Heart right ventricle (tissue), 16 donors: ENCODE results near the gene TSGA10. TPM values are rescaled to one million over a fixed set of nuclear protein-coding genes. Genes with fewer than 3 reads are reported as not detected.
"Not testable (repeated sequence)": the region's sequence is repeated elsewhere in the genome, so short reads cannot be mapped to it uniquely, and the experiment has no call there.

ENCODE experiments used
- ATAC-seq, 8 donors: fragments of 200-7000 bp; cut with Tn5 transposase; one replicate each; pipeline ENCODE4 v1.9.1; 2020; ENCODE audit warnings: mild to moderate bottlenecking in 8 of 8, moderate library complexity in 8 of 8, moderate number of reproducible peaks in 1 of 8
- DNase-seq, 2 donors: peaks; one replicate each; pipeline ENCODE4 v3.0.0-alpha.2; 2020
- H3K27ac ChIP-seq, 10 donors: fragments of 200-600 bp; sonication (generic) in 2 of 10; one replicate each; pipeline versions ENCODE4 v1.5.0 to v1.8.0; 2020 to 2022; ENCODE audit warnings: mild to moderate bottlenecking in 3 of 10
- H3K27me3 ChIP-seq, 7 donors: fragments of 200-600 bp; one replicate each; pipeline ENCODE4 v1.8.0; 2021 to 2022; ENCODE audit warnings: mild to moderate bottlenecking in 2 of 7
- H3K36me3 ChIP-seq, 9 donors: fragments of 200-600 bp; sonication (generic) in 1 of 9; one replicate each; pipeline versions ENCODE4 v1.5.0 to v1.8.0; 2020 to 2022; ENCODE audit warnings: mild to moderate bottlenecking in 2 of 9
- H3K4me1 ChIP-seq, 9 donors: fragments of 200-600 bp; sonication (generic) in 1 of 9; one replicate each; pipeline versions ENCODE4 v1.5.0 to v1.8.0; 2020 to 2022; ENCODE audit warnings: mild to moderate bottlenecking in 4 of 9
- H3K4me3 ChIP-seq, 10 donors: fragments of 200-600 bp; sonication (generic) in 2 of 10; one replicate each; pipeline versions ENCODE4 v1.5.0 to v1.8.0; 2020 to 2022; ENCODE audit warnings: mild to moderate bottlenecking in 7 of 10, moderate library complexity in 2 of 10
- H3K9me3 ChIP-seq, 11 donors: fragments of 200-600 bp in 10 of 11; sonication (generic) in 2 of 11; one replicate each; pipeline versions ENCODE4 v1.5.0 to v1.8.0; 2013 to 2022; ENCODE audit warnings: mild to moderate bottlenecking in 2 of 11, control low read depth in 1 of 11, moderate library complexity in 1 of 11
- WGBS, 2 donors: extraction: QIAGEN DNeasy Blood & Tissue Kit; methylation state at CpG; one replicate each; pipeline ENCODE4 v1.1.7; 2013; ENCODE audit warnings: inconsistent platforms in 1 of 2; 5-methylcytosine and 5-hydroxymethylcytosine counted together
- intact Hi-C, 10 donors: fragments of 100-400 bp; cut with DNase I; formaldehyde crosslinking; loops; one replicate each; pipeline versions ENCODE4 v1.11.1 to v1.14.2; 2022
- polyA plus RNA-seq, 2 donors: library from polyadenylated mRNA; stranded (reverse); fragments of 200-250 nt; gene quantifications; one replicate each; pipeline ENCODE4 v1.2.3, GENCODE V29; 2013
- total RNA-seq, 10 donors: library from RNA; stranded (reverse); fragmentation: NEBNext Ultra II Directional in 3 of 10; extraction: Animal tissue kit (Norgen Biotek cat#: 25700) in 3 of 10; gene quantifications; one replicate each; pipeline versions ENCODE4 v1.2.1 to v1.2.4, GENCODE V29; 2021 to 2023
- TF ChIP-seq, protein P1 (sequence below), 9 donors: fragments of 200-600 bp; sonication (generic) in 2 of 9; IDR thresholded peaks; one replicate each; pipeline versions ENCODE4 v1.5.0 to v1.8.0; 2021 to 2022; ENCODE audit warnings: antibody characterized with exemption in 9 of 9, mild to moderate bottlenecking in 5 of 9, moderate library complexity in 1 of 9
- donor health status: Arrhythmogenic right ventricular cardiomyopathy.
- donor health status: ischemic (EF 13 %, LVEDD 7.1; RV severe dilation, severe dysfunction).
- donor health status: healthy with polysubstance abuse.
- donor health status: DM: no; HTN: yes; CAD: no.
- donor health status: DM: no; HTN: no; CAD: no.
- donor health status: ischemic (EF 25% LVEDD 6.9; RV normal size, moderate dysfunction).
- donor health status: ischemic (EF 25% LVEDD 5.7; RV mildly dilated, moderate dysfunction).
- donor health status: healthy.
- donor health status: DM: yes; HTN: yes; CAD: no.
- donor health status: Ischemic cardiomyopathy.
- donor health status: ischemic (EF 35%, LVEDD 5.7; RV mildly dilated, moderate dysfunction).
- donor health status: nonischemic (EF 11% LVEDD 7.7; RV severe dilation, severe dysfunction).
- donor health status: DM: yes; HTN: yes; CAD: no.
- donor health status: PGD.
- donor health status: ischemic (EF 29% LVEDD 5.4; RV normal size, mild dysfunction).
- donor health status: nonischemic (EF 23%, LVEDD 6.1; RV moderate dilation, normal function).

TSGA10 gene
- total and polyA plus RNA-seq, 12 donors: 0.52 to 4.1 (median 2.6) TPM

DNA sequence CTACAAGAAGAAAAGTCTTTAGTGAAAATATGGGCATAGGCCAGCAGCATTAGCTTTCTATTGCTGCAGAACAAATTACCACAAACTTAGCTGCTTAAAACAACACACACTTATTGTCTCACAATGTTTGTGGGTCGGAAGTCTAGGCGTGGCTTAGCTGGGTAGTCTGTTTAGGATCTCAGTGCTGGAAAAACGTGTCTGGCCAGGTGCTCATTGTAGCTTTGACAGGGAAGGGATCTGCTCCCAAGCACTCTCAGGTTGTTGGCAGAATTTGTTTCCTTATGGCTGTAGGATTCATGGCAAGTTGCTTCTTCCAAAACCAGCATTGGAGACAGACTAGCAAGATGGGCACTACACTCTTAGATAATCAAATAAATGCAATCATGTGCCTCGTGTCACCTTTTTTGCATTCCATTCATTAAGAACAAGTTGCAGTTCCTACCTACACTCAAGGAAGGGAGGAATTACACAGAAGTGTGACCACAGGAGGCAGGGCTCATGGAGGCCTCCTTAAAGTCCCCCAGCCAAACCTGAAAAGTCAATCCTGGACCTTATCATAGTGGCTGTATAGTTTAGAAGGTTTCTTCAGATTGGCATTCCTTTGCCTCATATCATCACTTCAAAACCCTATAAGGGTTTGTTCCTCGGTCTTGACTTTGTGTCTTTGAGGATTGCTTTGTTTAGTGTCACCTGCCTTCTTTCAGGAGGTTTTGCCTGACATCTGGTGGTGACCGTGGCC, 43.5 kb upstream of the TSGA10 start:
- intact Hi-C loops: no loop called here
- Histone ChIP-seq H3K27me3 (no peaks in the 10 kb centered on the region), H3K36me3 (peaks cover 0 to 64% (median 27%) of the 10 kb centered on the region in 9 donors), H3K4me3 (no peak overlapping the region), H3K27ac (no peak overlapping the region), H3K9me3 (no peaks in the 10 kb centered on the region), H3K4me1 (no peaks in the 10 kb centered on the region)
- ATAC-seq (no peak), DNase-seq (no peak)
- TF ChIP-seq, protein P1, sequence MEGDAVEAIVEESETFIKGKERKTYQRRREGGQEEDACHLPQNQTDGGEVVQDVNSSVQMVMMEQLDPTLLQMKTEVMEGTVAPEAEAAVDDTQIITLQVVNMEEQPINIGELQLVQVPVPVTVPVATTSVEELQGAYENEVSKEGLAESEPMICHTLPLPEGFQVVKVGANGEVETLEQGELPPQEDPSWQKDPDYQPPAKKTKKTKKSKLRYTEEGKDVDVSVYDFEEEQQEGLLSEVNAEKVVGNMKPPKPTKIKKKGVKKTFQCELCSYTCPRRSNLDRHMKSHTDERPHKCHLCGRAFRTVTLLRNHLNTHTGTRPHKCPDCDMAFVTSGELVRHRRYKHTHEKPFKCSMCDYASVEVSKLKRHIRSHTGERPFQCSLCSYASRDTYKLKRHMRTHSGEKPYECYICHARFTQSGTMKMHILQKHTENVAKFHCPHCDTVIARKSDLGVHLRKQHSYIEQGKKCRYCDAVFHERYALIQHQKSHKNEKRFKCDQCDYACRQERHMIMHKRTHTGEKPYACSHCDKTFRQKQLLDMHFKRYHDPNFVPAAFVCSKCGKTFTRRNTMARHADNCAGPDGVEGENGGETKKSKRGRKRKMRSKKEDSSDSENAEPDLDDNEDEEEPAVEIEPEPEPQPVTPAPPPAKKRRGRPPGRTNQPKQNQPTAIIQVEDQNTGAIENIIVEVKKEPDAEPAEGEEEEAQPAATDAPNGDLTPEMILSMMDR (IDR thresholded peaks at IDR 0.05): no peak
- 80 to 84% methylated on average over 6 of the region's 6 CpGs for WGBS, 2 donors

DNA sequence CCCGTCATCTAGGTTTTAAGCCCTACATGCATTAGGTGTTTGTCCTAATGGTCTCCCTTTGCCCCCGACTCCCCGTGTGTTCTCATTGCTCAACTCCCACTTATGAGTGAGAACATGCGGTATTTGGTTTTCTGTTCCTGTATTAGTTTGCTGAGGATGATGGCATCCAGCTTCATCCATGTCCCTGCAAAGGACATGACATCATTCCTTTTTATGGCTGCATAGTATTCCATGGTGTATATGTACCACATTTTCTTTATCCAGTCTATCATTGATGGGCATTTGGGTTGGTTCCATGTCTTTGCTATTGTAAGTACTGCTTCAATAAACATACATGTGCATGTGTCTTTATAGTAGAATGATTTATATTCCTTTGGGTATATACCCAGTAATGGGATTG, 37.6 kb upstream of the TSGA10 start:
- intact Hi-C loops, H3K9me3 ChIP-seq, DNase-seq, ATAC-seq, H3K27me3 ChIP-seq, H3K4me1 ChIP-seq, H3K27ac ChIP-seq, H3K4me3 ChIP-seq: not testable (repeated sequence)
- 97 to 98% methylated on average over 4 of the region's 4 CpGs for WGBS, 2 donors
- peaks cover 0 to 99% (median 53%) of the 10 kb centered on the region in 9 donors for H3K36me3 ChIP-seq

DNA sequence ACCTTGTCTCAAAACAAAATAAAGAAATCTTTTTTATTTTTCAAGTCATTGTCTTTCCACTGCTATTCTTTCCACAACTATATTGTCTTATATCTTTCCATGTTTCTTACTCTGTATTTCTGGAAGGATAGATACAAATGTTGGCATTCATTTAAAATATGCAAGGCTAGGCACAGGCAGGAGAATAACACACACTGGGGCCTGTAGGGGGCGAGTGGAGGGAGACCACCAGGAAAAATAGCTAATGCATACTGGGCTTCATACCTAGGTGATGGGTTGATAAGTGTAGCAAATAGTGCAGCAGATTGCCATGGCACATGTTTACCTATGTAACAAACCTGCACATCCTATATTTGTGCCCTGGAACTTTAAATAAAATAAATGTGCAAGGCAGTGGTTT, 35.8 kb upstream of the TSGA10 start:
- peaks cover 0 to 95% (median 43%) of the 10 kb centered on the region in 9 donors for H3K36me3 ChIP-seq
- ATAC-seq (no peak), DNase-seq (no peak)
- TF ChIP-seq, protein P1 (IDR thresholded peaks at IDR 0.05): no peak
- H3K4me3 ChIP-seq: no peak overlapping the region
- H3K9me3 ChIP-seq: peaks cover 0 to 3% (median 0%) of the 10 kb centered on the region in 11 donors
- H3K27me3 ChIP-seq: no peaks in the 10 kb centered on the region
- intact Hi-C loops: no loop called here
- WGBS, 2 donors: 83 to 96% methylated on average over 1 of the region's 1 CpG
- peaks cover 0 to 2% (median 0%) of the 10 kb centered on the region in 9 donors for H3K4me1 ChIP-seq
- no peak overlapping the region for H3K27ac ChIP-seq

DNA sequence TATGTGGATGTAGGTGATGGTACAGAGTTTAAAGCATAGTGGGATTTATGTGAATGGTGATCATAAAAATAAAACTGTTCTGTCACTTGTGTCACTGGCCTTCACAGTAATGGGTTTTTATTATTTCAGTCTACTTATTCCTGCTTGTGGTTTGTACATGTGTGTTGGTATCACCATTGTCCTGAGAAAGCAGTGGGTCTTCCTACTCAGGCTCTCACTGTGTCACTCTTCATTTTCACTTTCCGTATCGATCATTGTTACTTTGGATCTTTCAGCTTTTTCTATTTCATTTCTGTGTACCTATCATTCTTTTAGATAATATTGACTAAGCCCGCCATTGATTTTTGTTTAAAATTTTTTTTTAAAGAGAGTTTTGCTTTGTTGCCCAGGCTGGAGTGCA, 33.6 kb upstream of the TSGA10 start:
- TF ChIP-seq, protein P1 (IDR thresholded peaks at IDR 0.05): no peak
- peaks cover 0 to 3% (median 0%) of the 10 kb centered on the region in 11 donors for H3K9me3 ChIP-seq
- H3K4me1 ChIP-seq: peaks cover 0 to 8% (median under 1%) of the 10 kb centered on the region in 9 donors
- intact Hi-C loops: loop anchor here in 3 of 10 donors (5.0 to 10.0 kb wide), 2 partner anchors 146 to 1116 kb away; partner anchors contain the start of genes EIF5B (in 2 of the 3) and TXNDC9 (in 2 of the 3)
- H3K27ac ChIP-seq: no peak overlapping the region
- no peak for DNase-seq
- peaks cover 0 to 74% (median 33%) of the 10 kb centered on the region in 9 donors for H3K36me3 ChIP-seq
- no peak for ATAC-seq
- H3K27me3 ChIP-seq: no peaks in the 10 kb centered on the region
- no peak overlapping the region for H3K4me3 ChIP-seq
- WGBS, 2 donors: 96% methylated on average over 3 of the region's 3 CpGs

DNA sequence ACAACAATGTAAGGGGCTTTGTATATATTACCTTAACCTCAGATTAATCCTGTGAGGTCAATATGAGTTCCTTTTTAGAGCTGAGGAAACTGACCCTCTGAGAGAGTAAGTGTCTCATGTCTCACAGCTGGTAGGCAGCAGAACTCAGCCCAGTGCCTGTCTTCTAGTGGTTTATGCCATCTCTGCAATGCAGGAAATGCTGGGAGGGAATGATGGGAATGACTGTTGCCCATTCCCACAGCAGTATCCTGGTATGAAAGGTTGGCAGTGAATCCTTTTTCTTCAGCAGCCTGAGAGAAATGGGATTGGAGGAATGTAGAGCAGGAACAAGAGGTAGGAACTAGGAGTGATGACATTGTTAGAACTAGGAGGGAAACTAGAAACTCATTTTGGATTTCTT, 32.3 kb upstream of the TSGA10 start:
- ATAC-seq: no peak
- Histone ChIP-seq H3K27me3 (no peaks in the 10 kb centered on the region), H3K9me3 (no peaks in the 10 kb centered on the region), H3K4me1 (peaks cover 1 to 20% (median 14%) of the 10 kb centered on the region in 9 donors), H3K27ac (no peak overlapping the region), H3K36me3 (peaks cover 0 to 61% (median 19%) of the 10 kb centered on the region in 9 donors), H3K4me3 (no peak overlapping the region)
- intact Hi-C loops: loop anchor here in 3 of 10 donors (5.0 to 10.0 kb wide), 2 partner anchors 148 to 1115 kb away; partner anchors contain the start of genes EIF5B (in 2 of the 3) and TXNDC9 (in 2 of the 3)
- no peak for DNase-seq
- TF ChIP-seq, protein P1 (IDR thresholded peaks at IDR 0.05): no peak
